ENCODE measurements around the gene TANC1. TPM values are rescaled to one million over a fixed set of nuclear protein-coding genes. Genes with fewer than 3 reads are reported as not detected.
A peak's percentile ranks its signal among the peaks of the same experiment; 100 is the strongest.

The TANC1 gene
- total and polyA plus RNA-seq, 2 experiments from 2014 or later: 22.1 to 34.8 TPM

- Histone ChIP-seq H3K27me3 (no peaks in the 10 kb centered on the region), H3K36me3 (no peaks in the 10 kb centered on the region), H3K27ac (no peak overlapping the region), H3K9me3 (ENCODE audit: low read depth) (no peaks in the 10 kb centered on the region), H3K4me3 (no peak overlapping the region), H3K4me1 (ENCODE audit: low read depth) (no peaks in the 10 kb centered on the region)
- DNase-seq (ENCODE audit: low read depth in 1 of 2, low spot score in 1 of 2): peak in 1 of 2 donors; percentile 69
- no peak for TF ChIP-seq CTCF (IDR thresholded peaks at IDR 0.05; ENCODE audit: low read depth, low read length)
Observed at GRCh38 chr2:158926478-158926948, 41.9 kb upstream of the TANC1 start.

GRCh38 chr2:158928515-158928914 is 39.9 kb upstream of the TANC1 start:
- H3K4me3 ChIP-seq: no peak overlapping the region
- no peaks in the 10 kb centered on the region for H3K4me1 ChIP-seq (ENCODE audit: low read depth)
- H3K36me3 ChIP-seq: no peaks in the 10 kb centered on the region
- no peaks in the 10 kb centered on the region for H3K27me3 ChIP-seq
- no peak for TF ChIP-seq CTCF (IDR thresholded peaks at IDR 0.05; ENCODE audit: low read depth, low read length)
- H3K27ac ChIP-seq: no peak overlapping the region
- H3K9me3 ChIP-seq (ENCODE audit: low read depth): no peaks in the 10 kb centered on the region
- DNase-seq (ENCODE audit: low read depth in 1 of 2, low spot score in 1 of 2): no peak

- Histone ChIP-seq H3K4me3 (no peak overlapping the region), H3K36me3 (no peaks in the 10 kb centered on the region), H3K27ac (no peak overlapping the region), H3K27me3 (no peaks in the 10 kb centered on the region), H3K9me3 (ENCODE audit: low read depth) (no peaks in the 10 kb centered on the region), H3K4me1 (ENCODE audit: low read depth) (no peaks in the 10 kb centered on the region)
- TF ChIP-seq CTCF (IDR thresholded peaks at IDR 0.05; ENCODE audit: low read depth, low read length): no peak
- DNase-seq (ENCODE audit: low read depth in 1 of 2, low spot score in 1 of 2): no peak
Observed at GRCh38 chr2:158928965-158929364, 39.5 kb upstream of the TANC1 start.

- no peaks in the 10 kb centered on the region for H3K4me1 ChIP-seq (ENCODE audit: low read depth)
- no peak for TF ChIP-seq CTCF (IDR thresholded peaks at IDR 0.05; ENCODE audit: low read depth, low read length)
- no peaks in the 10 kb centered on the region for H3K36me3 ChIP-seq
- peak in 1 of 2 donors; percentile 70 for DNase-seq (ENCODE audit: low read depth in 1 of 2, low spot score in 1 of 2)
- no peaks in the 10 kb centered on the region for H3K9me3 ChIP-seq (ENCODE audit: low read depth)
- no peak overlapping the region for H3K4me3 ChIP-seq
- no peak overlapping the region for H3K27ac ChIP-seq
- no peaks in the 10 kb centered on the region for H3K27me3 ChIP-seq
Observed at GRCh38 chr2:158931572-158931971, 36.9 kb upstream of the TANC1 start.

GRCh38 chr2:158932131-158932645 is 36.3 kb upstream of the TANC1 start:
- H3K27ac ChIP-seq: no peak overlapping the region
- H3K9me3 ChIP-seq (ENCODE audit: low read depth): no peaks in the 10 kb centered on the region
- no peaks in the 10 kb centered on the region for H3K27me3 ChIP-seq
- H3K4me1 ChIP-seq (ENCODE audit: low read depth): no peaks in the 10 kb centered on the region
- no peak for TF ChIP-seq CTCF (IDR thresholded peaks at IDR 0.05; ENCODE audit: low read depth, low read length)
- H3K36me3 ChIP-seq: no peaks in the 10 kb centered on the region
- peak in 1 of 2 donors; percentile 79 for DNase-seq (ENCODE audit: low read depth in 1 of 2, low spot score in 1 of 2)
- H3K4me3 ChIP-seq: no peak overlapping the region
